22Rv1 (cell line): ENCODE data around the gene ZNF324.

ENCODE experiments used
- CTCF ChIP-seq: fragments of 450-650 bp; IDR thresholded peaks from 2 replicates; pipeline ENCODE4 v1.5.1; 2017; ENCODE audit warnings: mild to moderate bottlenecking
- ZFX ChIP-seq: fragments of 450-650 bp; IDR thresholded peaks from 2 replicates; pipeline ENCODE4 v1.6.1; 2017; ENCODE audit warnings: antibody characterized with exemption, borderline replicate concordance

DNA sequence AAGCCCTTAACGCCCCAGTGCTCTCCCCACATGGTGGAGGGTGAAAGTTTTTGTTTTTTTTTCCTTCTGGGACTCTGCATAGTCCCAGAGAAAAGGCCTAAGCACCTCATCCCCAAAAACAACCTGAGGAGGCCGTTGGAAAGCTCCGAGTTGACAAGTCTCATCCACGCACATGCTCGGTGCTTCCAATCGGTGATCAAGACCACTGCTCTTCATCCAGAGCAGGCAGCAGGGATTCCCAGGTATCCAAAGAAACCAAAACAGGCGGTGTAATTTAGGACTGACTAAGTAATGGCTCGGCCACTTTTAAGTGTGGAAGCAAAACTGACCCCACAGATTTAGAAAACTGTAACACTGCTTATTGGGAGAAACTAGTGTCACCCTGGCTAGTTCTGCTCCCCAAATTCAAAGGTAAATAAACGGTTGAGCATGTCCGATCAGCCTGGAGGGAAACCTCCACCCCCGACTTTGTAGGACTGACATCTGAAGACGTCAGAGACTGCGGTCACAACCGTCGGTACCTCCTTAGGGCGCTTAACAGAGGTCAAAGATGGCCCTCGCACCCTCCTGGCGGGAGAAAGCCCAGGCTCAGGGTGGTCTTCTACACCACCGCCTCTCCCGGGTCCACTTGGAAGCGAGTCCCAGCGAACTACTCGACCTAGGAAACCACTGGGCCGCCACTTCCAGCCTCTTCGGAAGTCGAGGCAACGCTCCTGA is 8.3 kb downstream of the ZNF324 start:
- TF ChIP-seq CTCF (no peak), ZFX (no peak)
